DMS53 treated with DMSO at 0.1 percent for 48 hours (cell line): ENCODE data around the gene HAGHL.

Experiments used
- DNase-seq: peaks from one replicate; lab custom pipeline; 2025; ENCODE audit not compliant: unreplicated experiment; lab: John Stamatoyannopoulos, UW

Gene HAGHL

DNA sequence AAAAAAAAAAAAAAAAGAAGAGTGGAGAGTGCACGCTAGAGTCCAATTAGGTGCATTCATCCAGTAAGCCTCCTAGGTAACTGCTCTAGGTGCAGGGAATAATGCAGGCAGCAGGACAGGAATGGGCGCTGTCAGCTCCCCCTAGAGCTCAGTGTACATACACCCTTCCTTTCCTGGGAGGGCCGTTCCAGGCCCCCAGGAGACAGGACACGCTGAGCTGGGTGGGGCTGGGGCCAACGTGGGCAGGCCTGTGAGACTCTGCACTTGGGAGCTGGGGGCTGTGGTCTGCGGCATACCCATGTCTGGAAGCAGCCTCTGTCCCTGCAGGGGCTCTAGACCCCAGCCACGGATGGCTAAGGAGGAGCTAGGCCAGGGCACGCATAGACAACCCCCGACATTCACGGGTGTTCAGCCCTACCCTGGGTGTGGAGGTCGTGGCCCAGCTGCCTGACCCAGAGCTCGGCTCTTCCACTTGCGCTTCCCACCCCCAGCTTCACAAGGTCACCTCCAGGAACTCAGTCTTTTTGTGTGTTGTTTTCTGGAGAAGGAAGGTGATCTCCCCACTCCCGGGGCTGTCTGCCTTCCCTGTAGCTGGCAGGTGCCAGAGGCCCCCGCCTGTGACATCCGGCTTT, 7.0 kb upstream of the HAGHL start:
- DNase-seq, result peak; percentile 53

DNA sequence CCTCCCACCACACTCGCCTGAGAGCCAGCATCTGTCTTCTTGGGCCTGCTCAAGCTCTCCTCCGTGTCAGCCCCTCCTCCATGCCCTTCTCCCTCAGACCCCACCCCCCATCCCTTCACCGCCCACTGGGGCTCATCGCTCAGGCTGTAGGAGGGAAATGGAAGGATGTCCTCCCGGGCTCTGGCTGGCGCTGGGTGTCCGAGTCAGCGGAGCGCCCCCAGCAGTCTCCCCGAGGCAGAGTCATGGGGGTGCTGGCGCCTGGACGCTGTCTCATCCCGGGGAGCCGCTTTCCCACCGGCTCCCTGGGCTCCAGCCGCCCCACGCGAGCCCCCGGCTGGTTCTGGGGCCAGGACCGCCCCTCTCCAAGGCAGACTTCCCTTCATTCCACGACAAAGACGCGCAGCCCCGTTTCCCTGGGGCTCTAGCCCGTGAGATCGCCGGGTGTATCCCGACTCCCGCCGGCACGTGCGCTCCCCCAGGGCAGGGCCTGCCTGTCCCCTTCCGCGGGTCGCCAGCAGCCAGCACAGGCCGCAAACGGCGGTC, 6.4 kb upstream of the HAGHL start:
- DNase-seq, result peak; percentile 37

GRCh38 chr16:720990-721764, 5.7 kb upstream of the HAGHL start, which contains the start of gene ANTKMT:
Gene ANTKMT (plus strand): TSS chr16:721146. CDS start chr16:721275, 129 bp downstream.
- peak; percentile 64 for DNase-seq

GRCh38 chr16:721765-722540, 5.0 kb upstream of the HAGHL start:
- no peak for DNase-seq

GRCh38 chr16:722835-723633, 3.9 kb upstream of the HAGHL start:
- no peak for DNase-seq

GRCh38 chr16:723695-724094, 3.2 kb upstream of the HAGHL start:
- DNase-seq, result no peak

- DNase-seq, result no peak
Measured at GRCh38 chr16:724188-725040, 2.5 kb upstream of the HAGHL start.

- DNase-seq, result no peak
Measured at GRCh38 chr16:725041-725376, 1.9 kb upstream of the HAGHL start.

- DNase-seq, result no peak
Measured at GRCh38 chr16:725463-726187, 1.3 kb upstream of the HAGHL start.

DNA sequence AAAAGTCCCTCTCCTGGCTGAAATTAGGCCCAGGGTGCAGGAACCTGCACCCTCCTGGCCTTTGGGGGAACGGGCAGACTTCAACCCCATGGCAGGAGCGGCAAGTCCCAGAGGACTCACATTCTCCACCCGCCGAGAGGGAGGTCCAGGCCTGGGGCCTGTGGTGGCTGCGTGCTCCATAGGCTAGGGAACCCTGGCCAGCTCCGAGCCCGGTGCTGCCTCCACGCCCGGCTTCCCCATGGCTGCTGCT, 793 bp upstream of the HAGHL start:
- DNase-seq, result no peak

DNA sequence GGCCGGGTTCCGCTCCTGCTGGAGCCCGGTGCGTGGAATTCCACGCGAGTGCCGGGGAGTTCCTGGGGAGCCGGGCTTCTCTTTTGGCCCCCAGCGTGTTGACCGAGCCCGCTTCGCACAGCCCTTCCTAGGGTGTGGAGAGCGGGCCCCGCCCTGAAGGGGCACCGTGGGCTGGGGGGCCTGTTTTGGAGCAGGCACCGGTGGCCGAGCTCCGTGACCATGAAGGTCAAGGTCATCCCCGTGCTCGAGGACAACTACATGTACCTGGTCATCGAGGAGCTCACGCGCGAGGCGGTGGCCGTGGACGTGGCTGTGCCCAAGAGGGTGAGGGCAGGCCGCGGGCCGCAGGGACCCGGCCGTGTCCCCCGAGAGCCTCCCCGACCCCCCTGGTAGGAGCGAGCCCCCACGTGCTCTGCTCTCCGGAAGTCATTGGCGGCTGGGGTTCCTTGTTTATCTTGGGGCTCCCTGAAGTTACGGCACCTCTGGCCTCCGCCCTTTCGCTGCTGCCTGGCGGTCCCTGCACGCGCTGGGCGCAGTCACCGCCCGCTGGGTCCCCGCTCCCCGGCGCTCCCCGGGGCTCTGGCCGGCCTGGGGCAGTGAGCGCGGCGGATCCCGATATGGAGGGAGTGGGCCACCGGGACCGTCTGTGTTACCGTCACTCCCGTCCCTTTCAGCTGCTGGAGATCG, 528 bp downstream of the HAGHL start:
- DNase-seq, result no peak

- DNase-seq, result peak; percentile 55
Measured at GRCh38 chr16:728131-728889, 1.4 kb downstream of the HAGHL start.

GRCh38 chr16:728890-729744, 2.2 kb downstream of the HAGHL start:
- no peak for DNase-seq

GRCh38 chr16:729768-730665, 3.1 kb downstream of the HAGHL start:
- no peak for DNase-seq

DNA sequence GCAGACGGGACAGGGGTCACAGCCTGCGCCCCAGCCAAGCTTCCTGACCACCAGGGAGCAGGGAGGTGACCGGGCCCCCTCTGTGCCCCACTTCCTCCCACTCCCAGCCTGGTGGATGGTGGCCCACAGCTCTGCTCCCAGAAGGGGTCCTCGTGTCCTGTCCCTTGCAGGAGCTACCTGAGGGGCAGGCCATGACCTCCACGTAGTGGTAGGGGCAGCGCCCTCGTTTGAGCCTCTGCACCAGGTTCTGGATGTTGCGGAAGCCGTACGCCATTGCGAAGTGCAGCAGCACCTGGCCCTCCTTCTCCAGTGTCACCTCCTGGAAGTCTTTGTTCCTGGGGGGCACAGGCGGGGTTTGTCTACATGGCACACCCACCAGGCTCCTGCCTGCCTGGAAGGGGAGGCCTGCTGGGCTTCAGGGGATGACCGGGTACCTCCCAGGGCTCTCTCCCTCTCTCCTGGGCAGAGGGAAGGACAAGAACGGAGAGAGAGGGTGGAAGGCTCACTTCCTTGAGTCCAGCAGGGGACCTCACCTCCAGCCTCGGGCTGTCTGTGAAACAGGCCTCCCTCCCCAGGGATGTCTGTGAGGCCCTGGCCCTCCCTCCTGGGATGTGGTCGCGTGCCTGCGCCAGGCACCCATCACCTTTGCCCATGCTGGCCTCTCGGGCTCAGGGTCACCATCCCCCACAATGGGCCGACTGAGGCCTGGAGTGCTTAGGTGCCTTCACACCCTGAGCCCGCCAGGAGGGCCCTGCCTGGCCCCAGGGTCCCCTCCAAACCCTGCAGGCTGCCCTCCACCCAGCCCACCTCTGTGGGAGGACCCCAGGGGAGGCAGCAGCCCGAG, 4.0 kb downstream of the HAGHL start:
- DNase-seq, result no peak
